ENCODE measurements around the gene ROBO4.

DNA sequence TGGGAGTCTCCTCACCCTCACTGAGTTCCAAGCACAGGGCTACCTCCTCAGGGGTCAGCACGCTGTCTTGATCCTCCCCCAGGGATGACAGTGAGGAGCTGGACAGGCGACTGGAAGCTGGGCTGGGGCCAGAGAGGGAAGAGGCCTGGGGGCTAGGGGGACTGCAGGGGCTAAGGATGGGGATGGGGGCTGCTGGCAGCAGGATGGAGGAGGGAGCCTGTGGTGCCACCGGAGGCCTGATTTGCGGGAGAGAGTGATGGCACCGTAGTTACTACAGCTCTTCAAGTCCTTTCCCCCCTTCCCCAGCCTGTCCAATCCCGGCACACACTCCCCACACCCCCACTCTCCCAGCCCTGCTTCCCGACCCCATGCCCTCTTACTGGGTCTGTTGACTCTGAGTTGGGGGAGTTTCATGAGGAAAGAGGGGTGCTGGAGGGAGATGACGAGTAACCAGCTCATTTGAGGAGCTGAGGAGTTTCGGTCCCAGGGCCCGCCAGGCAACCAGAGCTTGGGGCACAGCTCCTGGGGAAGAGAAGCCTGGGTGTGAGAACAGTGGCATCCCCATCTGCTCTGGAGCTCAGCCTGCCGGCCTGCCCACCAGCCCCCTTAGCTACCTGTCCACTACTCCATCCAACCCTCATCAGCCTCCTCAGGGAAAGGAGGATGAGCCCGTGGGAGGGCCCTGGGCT, 10.5 kb downstream of the ROBO4 start:
- TF ChIP-seq, protein P1, sequence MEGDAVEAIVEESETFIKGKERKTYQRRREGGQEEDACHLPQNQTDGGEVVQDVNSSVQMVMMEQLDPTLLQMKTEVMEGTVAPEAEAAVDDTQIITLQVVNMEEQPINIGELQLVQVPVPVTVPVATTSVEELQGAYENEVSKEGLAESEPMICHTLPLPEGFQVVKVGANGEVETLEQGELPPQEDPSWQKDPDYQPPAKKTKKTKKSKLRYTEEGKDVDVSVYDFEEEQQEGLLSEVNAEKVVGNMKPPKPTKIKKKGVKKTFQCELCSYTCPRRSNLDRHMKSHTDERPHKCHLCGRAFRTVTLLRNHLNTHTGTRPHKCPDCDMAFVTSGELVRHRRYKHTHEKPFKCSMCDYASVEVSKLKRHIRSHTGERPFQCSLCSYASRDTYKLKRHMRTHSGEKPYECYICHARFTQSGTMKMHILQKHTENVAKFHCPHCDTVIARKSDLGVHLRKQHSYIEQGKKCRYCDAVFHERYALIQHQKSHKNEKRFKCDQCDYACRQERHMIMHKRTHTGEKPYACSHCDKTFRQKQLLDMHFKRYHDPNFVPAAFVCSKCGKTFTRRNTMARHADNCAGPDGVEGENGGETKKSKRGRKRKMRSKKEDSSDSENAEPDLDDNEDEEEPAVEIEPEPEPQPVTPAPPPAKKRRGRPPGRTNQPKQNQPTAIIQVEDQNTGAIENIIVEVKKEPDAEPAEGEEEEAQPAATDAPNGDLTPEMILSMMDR (IDR thresholded peaks at IDR 0.05), result no peak
- no peak for TF ChIP-seq POLR2AphosphoS5 (IDR thresholded peaks at IDR 0.05)
- no peak for TF ChIP-seq EP300 (IDR thresholded peaks at IDR 0.05)
